Prostate gland (tissue), 2 donors: ENCODE data around the gene VOPP1.
"Not testable (repeated sequence)": the region's sequence is repeated elsewhere in the genome, so short reads cannot be mapped to it uniquely, and the experiment has no call there.

Source experiments
- POLR2A ChIP-seq: fragments of 450-650 bp; IDR thresholded peaks from one replicate; pipeline ENCODE4 v1.6.1; 2016; ENCODE audit warnings: antibody characterized with exemption, mild to moderate bottlenecking
- TF ChIP-seq, protein P1 (sequence below), 4 experiments: fragments of 200-600 bp in 2 of 4; fragments of 450-650 bp in 2 of 4; sonication (generic) in 2 of 4; IDR thresholded peaks; 1 replicate in 3 of 4; 2 replicates in 1 of 4; pipeline ENCODE4 v1.5.1; 2016 to 2019; ENCODE audit warnings: antibody characterized with exemption in 4 of 4, mild to moderate bottlenecking in 2 of 4, moderate library complexity in 2 of 4

DNA sequence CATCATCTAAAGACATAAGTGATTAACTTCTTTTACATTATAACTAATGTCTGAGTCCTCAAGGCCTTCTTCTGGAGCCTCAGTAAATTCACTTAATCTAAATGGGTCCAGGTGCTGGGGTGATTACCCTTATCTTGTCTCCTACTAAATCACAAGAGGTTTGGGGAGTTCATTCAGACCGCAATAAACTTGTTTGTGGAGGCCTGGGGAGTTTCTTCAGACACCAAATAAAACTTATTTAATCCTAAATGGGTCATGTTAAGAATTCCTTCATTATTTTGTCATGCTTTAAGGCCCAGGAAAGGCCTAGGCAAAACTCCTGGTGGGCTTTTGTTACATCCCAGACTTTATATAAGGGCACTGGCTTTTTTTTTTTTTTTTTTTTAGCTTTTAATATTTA is 62.1 kb downstream of the VOPP1 start:
- TF ChIP-seq, protein P1, sequence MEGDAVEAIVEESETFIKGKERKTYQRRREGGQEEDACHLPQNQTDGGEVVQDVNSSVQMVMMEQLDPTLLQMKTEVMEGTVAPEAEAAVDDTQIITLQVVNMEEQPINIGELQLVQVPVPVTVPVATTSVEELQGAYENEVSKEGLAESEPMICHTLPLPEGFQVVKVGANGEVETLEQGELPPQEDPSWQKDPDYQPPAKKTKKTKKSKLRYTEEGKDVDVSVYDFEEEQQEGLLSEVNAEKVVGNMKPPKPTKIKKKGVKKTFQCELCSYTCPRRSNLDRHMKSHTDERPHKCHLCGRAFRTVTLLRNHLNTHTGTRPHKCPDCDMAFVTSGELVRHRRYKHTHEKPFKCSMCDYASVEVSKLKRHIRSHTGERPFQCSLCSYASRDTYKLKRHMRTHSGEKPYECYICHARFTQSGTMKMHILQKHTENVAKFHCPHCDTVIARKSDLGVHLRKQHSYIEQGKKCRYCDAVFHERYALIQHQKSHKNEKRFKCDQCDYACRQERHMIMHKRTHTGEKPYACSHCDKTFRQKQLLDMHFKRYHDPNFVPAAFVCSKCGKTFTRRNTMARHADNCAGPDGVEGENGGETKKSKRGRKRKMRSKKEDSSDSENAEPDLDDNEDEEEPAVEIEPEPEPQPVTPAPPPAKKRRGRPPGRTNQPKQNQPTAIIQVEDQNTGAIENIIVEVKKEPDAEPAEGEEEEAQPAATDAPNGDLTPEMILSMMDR (IDR thresholded peaks at IDR 0.05) = not testable (repeated sequence)
- not testable (repeated sequence) for TF ChIP-seq POLR2A
